GM19328 (cell line): ENCODE measurements around the gene ADAMTSL1.
"Not testable (repeated sequence)": the region's sequence is repeated elsewhere in the genome, so short reads cannot be mapped to it uniquely, and the experiment has no call there.

ENCODE experiments used
- ATAC-seq: cut with Tn5 transposase; IDR thresholded peaks from one replicate; pipeline ENCODE4 v1.9.1; 2021; ENCODE audit warnings: mild to moderate bottlenecking, moderate library complexity; ENCODE audit not compliant: unreplicated experiment

Gene ADAMTSL1

GRCh38 chr9:18848657-18849056 lies 374.7 kb downstream of the ADAMTSL1 start:
- no peak for ATAC-seq

GRCh38 chr9:18849270-18849669 lies 375.3 kb downstream of the ADAMTSL1 start:
- no peak for ATAC-seq

GRCh38 chr9:18849890-18850677 lies 376.1 kb downstream of the ADAMTSL1 start:
- ATAC-seq: no peak

DNA sequence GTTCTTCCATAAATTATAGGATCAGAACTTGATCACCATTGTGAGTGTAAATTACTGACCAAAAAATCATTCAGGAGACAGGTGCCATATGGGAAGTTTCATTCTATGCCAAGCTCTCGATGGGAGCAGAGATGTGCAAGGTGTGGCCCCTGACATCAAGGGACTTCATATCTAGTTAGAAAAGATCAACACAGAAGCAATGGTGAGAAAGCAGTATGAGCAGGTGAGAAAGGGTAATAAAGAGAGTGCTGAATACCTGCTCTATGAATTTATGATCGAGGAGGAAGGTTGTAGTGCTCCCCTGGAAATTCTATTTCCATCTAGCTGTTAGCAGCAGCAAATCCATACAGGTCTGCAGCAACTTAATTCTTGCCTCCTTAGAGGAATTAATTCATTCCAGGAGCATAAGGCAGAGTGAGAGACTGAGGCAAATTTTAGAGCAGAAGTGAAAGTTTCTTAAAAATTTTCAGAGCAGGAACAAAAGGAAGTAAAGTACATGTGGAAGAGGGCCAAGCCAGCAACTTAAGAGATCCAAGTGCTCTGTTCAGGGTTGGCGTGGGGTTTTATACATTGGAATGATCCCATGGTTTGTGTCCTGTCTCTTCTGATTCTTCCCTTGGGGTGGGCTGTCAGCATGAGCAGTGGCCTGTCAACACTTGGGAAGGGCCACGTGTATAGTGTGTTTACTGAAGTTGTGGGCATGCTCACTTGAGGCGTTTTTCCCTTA lies 377.3 kb downstream of the ADAMTSL1 start:
- no peak for ATAC-seq

DNA sequence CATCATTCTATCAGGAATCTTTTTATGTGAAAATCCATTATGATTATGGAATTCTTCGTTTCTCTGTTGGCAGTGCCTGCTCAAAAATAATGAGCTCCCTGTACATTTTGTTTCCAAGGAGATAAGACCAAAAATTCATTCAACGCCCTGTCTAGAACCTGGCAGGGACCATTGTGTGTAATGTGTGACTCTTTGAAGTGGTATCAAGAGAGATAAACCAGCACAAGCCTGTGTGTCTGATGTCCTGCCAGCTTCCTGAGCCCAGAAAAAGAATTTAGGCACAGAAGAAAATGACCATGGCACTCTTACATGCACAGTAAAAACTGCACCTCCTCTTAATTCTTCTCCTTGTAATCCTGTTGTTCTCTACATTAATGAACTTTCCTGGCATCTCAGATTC lies 381.7 kb downstream of the ADAMTSL1 start:
- ATAC-seq: no peak

GRCh38 chr9:18857334-18857733 lies 383.4 kb downstream of the ADAMTSL1 start:
- no peak for ATAC-seq

- ATAC-seq: no peak
Observed at GRCh38 chr9:18857769-18858168, 383.8 kb downstream of the ADAMTSL1 start.

GRCh38 chr9:18861609-18862544 lies 387.9 kb downstream of the ADAMTSL1 start:
- no peak for ATAC-seq

- no peak for ATAC-seq
Observed at GRCh38 chr9:18863791-18864190, 389.8 kb downstream of the ADAMTSL1 start.

- ATAC-seq: no peak
Observed at GRCh38 chr9:18864516-18864915, 390.6 kb downstream of the ADAMTSL1 start.

- no peak for ATAC-seq
Observed at GRCh38 chr9:18865542-18865941, 391.6 kb downstream of the ADAMTSL1 start.

DNA sequence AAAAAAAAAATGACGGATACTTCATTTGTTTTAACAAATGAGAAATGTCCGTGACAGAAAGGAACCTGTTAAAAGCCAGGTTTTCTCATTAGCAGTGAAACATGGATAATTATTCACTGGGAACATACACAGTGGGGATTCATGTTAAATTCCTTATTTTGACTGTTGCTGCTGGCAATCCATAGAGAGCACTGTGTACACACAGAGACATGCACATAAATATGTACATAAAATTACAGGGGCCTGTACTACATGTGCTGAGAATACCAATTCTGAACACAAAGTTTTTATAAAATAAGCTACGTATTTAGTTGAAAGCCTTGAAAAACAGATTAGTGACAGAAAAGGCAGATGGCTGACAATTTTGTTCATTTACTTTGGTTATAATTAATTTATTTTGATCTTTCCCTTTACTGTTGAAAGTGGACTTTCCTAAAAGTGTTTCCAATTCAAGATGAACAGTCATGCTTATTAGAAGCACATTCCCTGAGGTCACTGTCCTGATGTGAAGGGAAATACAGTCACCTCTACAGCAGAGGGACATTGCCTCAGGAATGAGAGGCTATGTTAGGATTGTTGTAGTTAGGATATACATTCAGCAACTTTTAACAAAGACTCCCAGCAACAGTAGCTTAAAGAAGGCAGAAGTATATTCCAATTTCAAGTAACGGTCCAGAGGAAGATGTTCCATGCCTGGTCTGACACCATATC lies 392.3 kb downstream of the ADAMTSL1 start:
- ATAC-seq: no peak

DNA sequence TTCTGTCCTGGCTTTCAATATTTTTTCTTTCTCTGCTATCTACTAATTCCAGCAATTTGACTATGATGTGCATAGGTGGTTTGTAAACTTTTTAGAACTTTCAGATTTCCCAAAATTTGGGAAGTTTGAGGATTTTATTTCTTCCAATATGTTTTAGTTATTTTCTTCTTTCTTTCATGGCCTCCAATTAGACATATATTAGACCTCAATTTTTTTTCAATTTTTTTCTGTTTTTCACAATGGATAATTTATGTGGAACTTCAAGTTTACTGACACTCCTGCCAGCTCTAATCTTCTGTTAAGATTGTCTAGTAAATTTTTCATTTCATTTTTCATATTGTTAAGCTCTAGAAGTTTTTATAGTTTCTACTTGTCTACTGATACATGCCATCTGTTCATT lies 395.8 kb downstream of the ADAMTSL1 start:
- no peak for ATAC-seq

DNA sequence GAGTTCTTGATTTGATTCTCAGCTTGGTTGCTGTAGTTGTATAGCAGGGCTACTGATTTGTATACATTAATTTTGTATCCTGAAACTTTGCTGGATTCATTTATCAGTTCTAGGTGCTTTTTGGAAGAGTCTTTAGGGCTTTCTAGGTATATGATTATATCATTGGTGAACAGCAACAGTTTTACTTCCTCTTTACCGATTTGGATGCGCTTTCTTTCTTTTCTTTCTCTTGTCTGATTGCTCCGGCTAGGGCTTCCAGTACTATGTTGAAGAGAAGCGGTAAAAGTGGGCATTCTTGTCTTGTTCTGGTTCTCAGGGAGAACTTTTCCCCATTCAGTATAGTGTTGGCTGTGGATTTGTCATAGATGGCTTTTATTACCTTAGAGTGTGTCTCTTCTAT lies 400.1 kb downstream of the ADAMTSL1 start:
- no peak for ATAC-seq

DNA sequence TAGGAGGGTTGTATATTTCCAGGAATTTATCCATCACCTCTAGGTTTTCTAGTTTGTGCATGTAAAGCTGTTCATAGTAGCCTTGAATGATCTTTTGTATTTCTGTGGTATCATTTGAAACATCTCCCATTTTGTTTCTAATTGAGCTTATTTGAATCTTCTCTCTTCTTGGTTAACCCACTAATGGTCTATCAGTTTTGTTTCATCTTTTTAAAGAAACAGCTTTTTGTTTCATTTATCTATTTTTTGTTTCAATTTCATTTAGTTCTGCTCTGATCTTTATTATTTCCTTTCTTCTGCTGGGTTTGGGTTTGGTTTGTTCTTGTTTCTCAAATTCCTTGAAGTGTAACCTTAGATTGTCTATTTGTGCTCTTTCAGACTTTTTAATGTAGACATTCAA lies 401.0 kb downstream of the ADAMTSL1 start:
- not testable (repeated sequence) for ATAC-seq

DNA sequence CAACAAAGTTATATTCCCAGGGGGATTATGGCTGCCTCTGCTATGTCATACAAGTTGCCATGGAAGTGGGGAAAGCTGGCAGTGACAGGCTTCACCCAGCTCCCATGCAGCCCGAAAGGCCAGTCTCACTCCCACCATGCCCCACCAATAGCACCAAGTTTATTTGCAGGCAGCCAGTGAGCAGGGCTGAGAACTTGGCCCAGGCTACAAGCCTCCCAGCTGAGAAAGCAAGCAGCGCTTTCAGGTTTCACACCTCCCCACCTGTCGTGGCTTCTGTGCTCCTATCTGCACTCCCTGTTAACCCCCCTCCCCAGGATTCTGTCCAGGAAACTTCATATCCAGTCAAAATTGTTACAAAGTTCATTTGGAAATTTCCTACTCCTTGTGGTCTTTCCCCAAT lies 404.0 kb downstream of the ADAMTSL1 start:
- ATAC-seq: no peak

GRCh38 chr9:18881758-18882157 lies 407.8 kb downstream of the ADAMTSL1 start:
- ATAC-seq: no peak

- no peak for ATAC-seq
Observed at GRCh38 chr9:18887546-18887945, 413.6 kb downstream of the ADAMTSL1 start.

- ATAC-seq: no peak
Observed at GRCh38 chr9:18888290-18888689, 414.3 kb downstream of the ADAMTSL1 start.

DNA sequence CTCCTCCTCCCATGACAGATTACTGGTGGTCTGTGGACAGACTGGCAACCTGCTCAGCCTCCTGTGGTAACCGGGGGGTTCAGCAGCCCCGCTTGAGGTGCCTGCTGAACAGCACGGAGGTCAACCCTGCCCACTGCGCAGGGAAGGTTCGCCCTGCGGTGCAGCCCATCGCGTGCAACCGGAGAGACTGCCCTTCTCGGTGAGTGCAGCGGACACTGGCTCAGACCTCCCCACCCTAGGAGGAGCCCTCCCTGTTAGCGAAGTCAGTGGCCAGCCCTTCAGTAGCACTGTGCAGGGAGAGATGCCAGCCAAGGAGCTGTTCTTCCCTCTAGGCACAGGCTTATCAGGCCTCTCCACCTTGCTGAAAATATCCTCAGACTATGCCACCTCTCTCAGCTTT lies 415.6 kb downstream of the ADAMTSL1 start:
- ATAC-seq: no peak

DNA sequence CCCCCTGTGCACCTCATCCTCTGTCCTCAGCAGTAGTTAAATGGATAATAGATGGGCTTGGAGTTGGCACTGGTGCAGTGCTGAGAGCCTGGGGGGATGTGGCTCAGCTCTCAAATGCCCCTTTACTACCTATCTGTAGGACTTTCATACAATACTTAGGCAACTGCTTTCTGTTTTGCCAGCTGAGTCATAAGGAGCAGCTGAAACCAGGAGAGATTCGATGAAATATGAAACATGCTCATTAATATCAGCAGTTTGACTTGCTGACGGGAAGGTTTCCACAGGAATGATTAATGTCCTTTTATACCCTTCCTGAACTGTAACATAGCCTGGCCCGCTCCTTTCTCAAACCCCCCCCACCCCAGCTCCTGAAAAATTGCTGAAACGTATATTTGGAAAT lies 416.4 kb downstream of the ADAMTSL1 start:
- ATAC-seq: no peak
